Measurements from ENCODE around the gene KIAA0930. TPM values are rescaled to one million over a fixed set of nuclear protein-coding genes. Genes with fewer than 3 reads are reported as not detected.

KIAA0930 gene
- total RNA-seq, 1 experiment from 2014 or later, result 61.9 TPM

DNA sequence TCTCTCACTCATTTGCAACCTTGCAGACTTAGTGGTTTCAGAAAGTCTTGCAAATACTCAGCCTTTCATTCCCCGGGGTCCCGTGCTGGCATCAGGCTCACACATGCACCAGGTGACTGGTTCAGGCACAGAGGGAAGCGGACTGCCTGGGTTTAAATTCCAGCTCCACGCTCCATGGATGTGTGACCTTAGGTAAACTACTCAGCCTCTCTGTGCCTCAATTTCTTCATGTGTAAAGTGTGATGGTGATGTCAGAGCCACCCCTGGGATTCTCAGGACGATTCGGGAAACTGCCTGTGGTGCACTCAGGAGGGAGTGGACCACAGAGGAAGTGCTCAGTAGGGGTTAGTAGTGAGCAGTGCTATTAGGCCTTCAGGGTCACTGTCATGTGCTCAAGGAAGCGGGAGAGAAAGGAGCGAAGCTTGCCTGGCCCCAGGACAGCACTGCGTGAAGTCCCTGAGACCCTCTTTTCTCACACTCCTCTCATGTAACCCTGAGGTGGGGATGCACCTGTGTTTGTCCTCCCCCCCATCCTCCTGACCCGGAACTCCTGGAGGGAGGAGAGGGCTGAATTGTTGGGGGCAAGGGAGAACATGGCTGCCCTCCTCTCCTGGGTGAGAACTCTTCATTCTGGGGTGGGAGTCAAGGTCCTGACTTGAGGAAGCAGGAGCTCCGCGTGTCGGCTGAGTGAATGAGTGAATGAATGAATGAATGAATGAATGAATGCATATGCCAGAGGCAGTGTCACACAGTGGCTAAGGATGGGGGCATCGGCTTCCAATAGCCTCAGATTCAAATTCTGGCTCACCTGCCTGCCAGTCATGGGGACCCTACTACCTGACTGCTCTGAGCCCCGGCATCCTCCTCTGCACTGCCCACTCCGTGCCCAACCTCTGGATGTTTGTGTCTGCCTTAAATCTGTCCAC lies 29.7 kb upstream of the KIAA0930 start:
- TF ChIP-seq CTCF (IDR thresholded peaks at IDR 0.05; ENCODE audit: unreplicated experiment), result no peak
- Mint-ChIP-seq H3K27me3 (ENCODE audit: insufficient read depth, unreplicated experiment) (no peaks in the 10 kb centered on the region), H3K4me1 (ENCODE audit: insufficient read depth, unreplicated experiment) (no peaks in the 10 kb centered on the region), H3K27ac (ENCODE audit: low read depth, unreplicated experiment) (no peak overlapping the region), H3K36me3 (ENCODE audit: insufficient read depth, unreplicated experiment) (no peaks in the 10 kb centered on the region), H3K4me3 (ENCODE audit: unreplicated experiment) (peak overlapping the region; percentile 74), H3K9me3 (ENCODE audit: unreplicated experiment) (no peaks in the 10 kb centered on the region)
- CTCF ChIA-PET, result interaction anchor here (0.6 to 1.9 kb wide), 10 partner anchors 13 to 296 kb away, joined by 3 to 8 read pairs (median 3); no protein-coding TSS in a partner anchor
- DNase-seq (ENCODE audit: unreplicated experiment), result no peak
- POLR2A ChIA-PET, result no interaction called here
- no TSS peak for BruUV-seq (replicated peaks)
- intact Hi-C loops (cut with micrococcal nuclease), result no loop called here

- DNase-seq (ENCODE audit: unreplicated experiment), result peak; percentile 67
- intact Hi-C loops (cut with micrococcal nuclease), result loop anchor here (1.0 to 10.0 kb wide), 3 partner anchors 166 to 294 kb away; no protein-coding TSS in a partner anchor
- TF ChIP-seq CTCF (IDR thresholded peaks at IDR 0.05; ENCODE audit: unreplicated experiment), result peak; percentile 98
- peak overlapping the region; percentile 74 for H3K4me3 Mint-ChIP-seq (ENCODE audit: unreplicated experiment)
- POLR2A ChIA-PET, result no interaction called here
- H3K27ac Mint-ChIP-seq (ENCODE audit: low read depth, unreplicated experiment), result no peak overlapping the region
- no peaks in the 10 kb centered on the region for H3K4me1 Mint-ChIP-seq (ENCODE audit: insufficient read depth, unreplicated experiment)
- no peaks in the 10 kb centered on the region for H3K9me3 Mint-ChIP-seq (ENCODE audit: unreplicated experiment)
- no TSS peak for BruUV-seq (replicated peaks)
- H3K36me3 Mint-ChIP-seq (ENCODE audit: insufficient read depth, unreplicated experiment), result no peaks in the 10 kb centered on the region
- no peaks in the 10 kb centered on the region for H3K27me3 Mint-ChIP-seq (ENCODE audit: insufficient read depth, unreplicated experiment)
- CTCF ChIA-PET, result interaction anchor here (0.6 to 1.2 kb wide), 14 partner anchors 8 to 309 kb away, joined by 3 to 10 read pairs (median 3); no protein-coding TSS in a partner anchor
These were observed 28.5 kb upstream of the KIAA0930 start for GRCh38 chr22:45268958-45269844.

- no TSS peak for BruUV-seq (replicated peaks)
- no peaks in the 10 kb centered on the region for H3K27me3 Mint-ChIP-seq (ENCODE audit: insufficient read depth, unreplicated experiment)
- no peak for DNase-seq (ENCODE audit: unreplicated experiment)
- no peak overlapping the region for H3K27ac Mint-ChIP-seq (ENCODE audit: low read depth, unreplicated experiment)
- peaks cover 8% of the 10 kb centered on the region for H3K4me1 Mint-ChIP-seq (ENCODE audit: insufficient read depth, unreplicated experiment)
- intact Hi-C loops (cut with micrococcal nuclease), result loop anchor here (10.0 kb wide), 1 partner anchor 294 kb away; no protein-coding TSS in a partner anchor
- H3K4me3 Mint-ChIP-seq (ENCODE audit: unreplicated experiment), result peak overlapping the region; percentile 74
- CTCF ChIA-PET, result interaction anchor here (0.6 to 1.2 kb wide), 12 partner anchors 9 to 1962 kb away, joined by 3 to 10 read pairs (median 3); partner anchors contain the start of gene ATXN10
- H3K36me3 Mint-ChIP-seq (ENCODE audit: insufficient read depth, unreplicated experiment), result no peaks in the 10 kb centered on the region
- no peak for TF ChIP-seq CTCF (IDR thresholded peaks at IDR 0.05; ENCODE audit: unreplicated experiment)
- H3K9me3 Mint-ChIP-seq (ENCODE audit: unreplicated experiment), result no peaks in the 10 kb centered on the region
- POLR2A ChIA-PET, result interaction anchor here (0.6 to 1.2 kb wide), 3 partner anchors 22 to 103 kb away, joined by 3 read pairs; no protein-coding TSS in a partner anchor
These were observed 27.7 kb upstream of the KIAA0930 start for GRCh38 chr22:45268167-45268957.
